ENCODE data around the gene ZNF622.
"Not testable (repeated sequence)": the region's sequence is repeated elsewhere in the genome, so short reads cannot be mapped to it uniquely, and the experiment has no call there.

The ZNF622 gene

GRCh38 chr5:16437977-16438376, 27.6 kb downstream of the ZNF622 start:
- Histone ChIP-seq H3F3A (ENCODE audit: low read depth) (no peaks in the 10 kb centered on the region), H3K4me1 (ENCODE audit: insufficient read depth, low read length, poor library complexity, severe bottlenecking) (no peaks in the 10 kb centered on the region), H4K20me1 (ENCODE audit: insufficient read depth, low read length, poor library complexity, severe bottlenecking) (no peaks in the 10 kb centered on the region), H3K9me2 (replicated peaks; ENCODE audit: low read depth, low read length) (no peaks in the 10 kb centered on the region), H3K9ac (ENCODE audit: low read depth, low read length, poor library complexity, severe bottlenecking) (no peak overlapping the region), H3K36me3 (ENCODE audit: insufficient read depth, low read length) (no peaks in the 10 kb centered on the region), H2AFZ (ENCODE audit: low read length) (no peak overlapping the region), H3K27me3 (ENCODE audit: insufficient read depth, low read length, poor library complexity, severe bottlenecking) (no peaks in the 10 kb centered on the region), H3K4me3 (ENCODE audit: low read length, poor library complexity, severe bottlenecking) (no peak overlapping the region), H3K4me2 (ENCODE audit: low read depth, low read length, poor library complexity, severe bottlenecking) (no peak overlapping the region), H3K79me2 (ENCODE audit: insufficient read depth, low read length) (no peaks in the 10 kb centered on the region), H3K9me3 (ENCODE audit: insufficient read depth, low read depth, low read length) (no peaks in the 10 kb centered on the region)
- no peak for TF ChIP-seq EZH2phosphoT487 (IDR thresholded peaks at IDR 0.05; ENCODE audit: borderline replicate concordance)
- 0 out of 2 replicates have a peak, but pooled peaks have one; percentile 10 for TF ChIP-seq CTCF (conservative IDR thresholded peaks at IDR 0.05; ENCODE audit: low read length)

DNA sequence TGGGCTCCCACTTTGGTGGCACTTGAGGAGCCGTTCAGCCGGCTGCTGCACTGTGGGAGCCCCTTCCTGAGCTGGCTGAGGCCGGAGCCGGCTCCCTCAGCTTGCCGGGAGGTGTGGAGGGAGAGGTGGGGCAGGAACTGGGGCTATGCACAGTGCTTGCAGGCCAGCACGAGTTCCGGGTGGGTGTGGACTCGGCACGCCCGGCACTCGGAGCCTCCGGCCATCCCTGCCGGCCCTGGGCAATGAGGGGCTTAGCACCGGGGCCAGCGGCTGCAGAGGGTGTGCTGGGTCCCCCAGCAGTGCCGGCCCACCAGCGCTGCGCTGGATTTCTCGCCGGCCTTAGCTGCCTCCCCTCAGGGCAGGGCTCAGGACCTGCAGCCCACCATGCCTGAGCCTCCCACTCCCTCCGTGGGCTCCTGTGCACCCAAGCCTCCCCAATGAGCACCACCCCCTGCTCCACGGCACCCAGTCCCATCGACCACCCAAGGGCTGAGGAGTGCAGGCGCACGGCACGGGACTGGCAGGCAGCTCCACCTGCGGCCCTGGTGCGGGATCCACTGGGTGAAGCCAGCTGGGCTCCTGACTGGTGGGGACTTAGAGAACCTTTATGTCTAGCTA, 29.4 kb downstream of the ZNF622 start:
- H3F3A ChIP-seq (ENCODE audit: low read depth); H3K9me2 ChIP-seq (replicated peaks; ENCODE audit: low read depth, low read length); H3K9me3 ChIP-seq (ENCODE audit: insufficient read depth, low read depth, low read length); H2AFZ ChIP-seq (ENCODE audit: low read length); H3K4me3 ChIP-seq (ENCODE audit: low read length, poor library complexity, severe bottlenecking); H4K20me1 ChIP-seq (ENCODE audit: insufficient read depth, low read length, poor library complexity, severe bottlenecking); H3K36me3 ChIP-seq (ENCODE audit: insufficient read depth, low read length); H3K9ac ChIP-seq (ENCODE audit: low read depth, low read length, poor library complexity, severe bottlenecking); H3K4me1 ChIP-seq (ENCODE audit: insufficient read depth, low read length, poor library complexity, severe bottlenecking); H3K27me3 ChIP-seq (ENCODE audit: insufficient read depth, low read length, poor library complexity, severe bottlenecking); H3K4me2 ChIP-seq (ENCODE audit: low read depth, low read length, poor library complexity, severe bottlenecking); H3K79me2 ChIP-seq (ENCODE audit: insufficient read depth, low read length): not testable (repeated sequence)

DNA sequence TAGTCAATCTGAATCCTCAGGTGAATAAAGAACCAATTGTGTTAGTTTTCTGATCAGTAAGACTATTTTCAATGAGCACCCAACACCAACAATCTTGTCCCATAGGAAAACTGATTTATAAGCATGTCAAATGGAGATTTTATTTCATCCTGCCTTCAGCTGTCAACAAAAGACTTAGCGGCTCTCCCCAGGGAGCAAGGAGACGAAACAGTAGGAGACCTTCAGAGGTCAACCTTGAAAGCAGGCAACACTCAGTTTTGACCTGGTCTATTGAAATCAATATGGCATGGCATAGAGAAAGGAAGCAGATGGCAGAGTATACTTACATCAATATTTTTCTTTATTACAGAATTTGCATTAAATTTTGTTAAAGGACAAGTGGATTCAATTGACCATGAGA, 34.1 kb downstream of the ZNF622 start:
- no peaks in the 10 kb centered on the region for H3K27me3 ChIP-seq (ENCODE audit: insufficient read depth, low read length, poor library complexity, severe bottlenecking)
- no peaks in the 10 kb centered on the region for H3K36me3 ChIP-seq (ENCODE audit: insufficient read depth, low read length)
- no peaks in the 10 kb centered on the region for H3K9me2 ChIP-seq (replicated peaks; ENCODE audit: low read depth, low read length)
- no peak for TF ChIP-seq CTCF (conservative IDR thresholded peaks at IDR 0.05; ENCODE audit: low read length)
- TF ChIP-seq EZH2phosphoT487 (IDR thresholded peaks at IDR 0.05; ENCODE audit: borderline replicate concordance), result no peak
- H4K20me1 ChIP-seq (ENCODE audit: insufficient read depth, low read length, poor library complexity, severe bottlenecking), result no peaks in the 10 kb centered on the region
- no peaks in the 10 kb centered on the region for H3F3A ChIP-seq (ENCODE audit: low read depth)
- no peak overlapping the region for H3K4me3 ChIP-seq (ENCODE audit: low read length, poor library complexity, severe bottlenecking)
- H3K4me2 ChIP-seq (ENCODE audit: low read depth, low read length, poor library complexity, severe bottlenecking), result no peak overlapping the region
- no peaks in the 10 kb centered on the region for H3K4me1 ChIP-seq (ENCODE audit: insufficient read depth, low read length, poor library complexity, severe bottlenecking)
- H3K9me3 ChIP-seq (ENCODE audit: insufficient read depth, low read depth, low read length), result no peaks in the 10 kb centered on the region
- no peak overlapping the region for H3K9ac ChIP-seq (ENCODE audit: low read depth, low read length, poor library complexity, severe bottlenecking)
- H2AFZ ChIP-seq (ENCODE audit: low read length), result no peak overlapping the region
- no peaks in the 10 kb centered on the region for H3K79me2 ChIP-seq (ENCODE audit: insufficient read depth, low read length)
